ENCODE data around the gene PARP16. TPM values are rescaled to one million over a fixed set of nuclear protein-coding genes. Genes with fewer than 3 reads are reported as not detected.

The PARP16 gene
- polyA plus RNA-seq, 1 donor from 2014 or later: 23.5 TPM

DNA sequence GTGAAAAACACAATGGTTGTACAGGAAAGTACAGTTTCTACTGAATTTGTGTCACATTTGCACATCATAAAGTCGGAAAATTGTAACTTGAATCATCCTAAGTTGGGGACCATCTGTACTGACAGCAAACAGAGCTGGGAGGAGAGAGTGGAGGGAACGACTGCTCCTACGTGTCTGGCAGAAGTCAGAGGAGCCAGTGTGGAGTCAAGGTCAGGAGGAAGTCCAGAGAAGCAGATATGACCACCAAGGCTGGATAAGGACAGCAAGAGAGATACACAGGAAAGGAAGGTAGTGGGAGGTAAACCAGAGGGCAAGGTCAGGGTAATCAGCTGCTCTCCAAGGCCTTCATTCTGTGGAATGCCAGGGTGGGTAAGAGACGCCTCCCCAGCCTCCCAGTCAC is 72.7 kb downstream of the PARP16 start:
- Mint-ChIP-seq H3K27ac (no peak overlapping the region), H3K27me3 (no peaks in the 10 kb centered on the region), H3K4me1 (peaks cover 0 to 4% (median 0%) of the 10 kb centered on the region in 3 donors), H3K4me3 (no peak overlapping the region), H3K9me3 (no peaks in the 10 kb centered on the region), H3K36me3 (no peaks in the 10 kb centered on the region)

DNA sequence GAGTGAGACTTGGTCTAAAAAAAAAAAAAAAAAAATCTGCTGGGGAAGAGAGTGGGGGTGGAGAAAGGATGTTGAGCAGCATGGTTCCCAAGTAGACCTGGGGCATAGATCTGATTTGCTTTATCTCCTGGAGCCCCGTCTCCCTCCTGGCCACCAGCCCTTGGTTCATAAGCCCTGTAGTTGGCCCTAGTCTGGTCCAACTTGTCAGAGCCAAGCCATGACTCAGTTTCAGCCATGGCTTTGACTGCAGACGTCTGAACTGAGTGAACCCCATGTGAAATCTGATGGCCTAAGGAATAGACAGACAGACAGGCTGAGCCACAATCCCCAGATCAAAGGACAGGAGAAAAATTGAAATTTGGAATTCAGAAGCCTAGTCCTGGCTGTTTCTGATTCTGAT is 73.4 kb downstream of the PARP16 start:
- no peaks in the 10 kb centered on the region for H3K9me3 Mint-ChIP-seq
- H3K27me3 Mint-ChIP-seq: peaks cover 1% of the 10 kb centered on the region
- H3K4me3 Mint-ChIP-seq: no peak overlapping the region
- H3K27ac Mint-ChIP-seq: no peak overlapping the region
- H3K4me1 Mint-ChIP-seq: peaks cover 0 to 4% (median 0%) of the 10 kb centered on the region in 3 donors
- no peaks in the 10 kb centered on the region for H3K36me3 Mint-ChIP-seq

- Mint-ChIP-seq H3K36me3 (no peaks in the 10 kb centered on the region), H3K4me1 (peaks cover 0 to 4% (median 0%) of the 10 kb centered on the region in 3 donors), H3K27ac (no peak overlapping the region), H3K9me3 (no peaks in the 10 kb centered on the region), H3K27me3 (peaks cover 2% of the 10 kb centered on the region), H3K4me3 (no peak overlapping the region)
These were observed 74.6 kb downstream of the PARP16 start for GRCh38 chr15:65212097-65212496.

DNA sequence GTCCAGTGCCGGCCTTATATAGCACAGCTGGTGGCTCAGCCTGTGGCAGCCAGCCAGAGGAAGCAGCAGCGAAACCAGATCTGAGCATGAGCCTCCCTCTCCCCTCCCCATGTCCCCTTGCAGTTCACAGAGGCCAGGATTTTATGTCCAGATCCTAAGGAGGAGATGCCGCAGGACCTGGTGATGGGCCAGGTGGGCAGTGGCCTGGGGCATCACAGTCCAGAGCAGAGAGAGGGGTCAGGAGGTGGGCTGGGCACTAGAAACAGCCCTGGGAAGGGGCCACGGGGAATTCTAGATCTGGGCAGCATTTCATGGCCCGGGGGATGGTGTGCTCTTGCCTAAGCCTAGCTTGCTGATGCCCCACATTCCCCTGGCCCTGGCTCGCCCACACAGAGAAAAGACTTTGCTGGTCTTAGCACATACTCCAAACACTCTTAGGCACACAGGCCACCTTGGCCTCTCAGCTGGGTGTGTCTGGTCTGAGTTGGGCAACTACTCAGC is 75.2 kb downstream of the PARP16 start:
- Mint-ChIP-seq H3K36me3 (no peaks in the 10 kb centered on the region), H3K4me1 (peaks cover 0 to 4% (median 0%) of the 10 kb centered on the region in 3 donors), H3K9me3 (no peaks in the 10 kb centered on the region), H3K27me3 (peaks cover 2% of the 10 kb centered on the region), H3K4me3 (no peak overlapping the region), H3K27ac (no peak overlapping the region)

- H3K36me3 Mint-ChIP-seq: no peaks in the 10 kb centered on the region
- peaks cover 2% of the 10 kb centered on the region for H3K27me3 Mint-ChIP-seq
- H3K27ac Mint-ChIP-seq: no peak within 1 kb of the TSS
- no peak within 1 kb of the TSS for H3K4me3 Mint-ChIP-seq
- H3K9me3 Mint-ChIP-seq: no peaks in the 10 kb centered on the region
- H3K4me1 Mint-ChIP-seq: peaks cover 0 to 4% (median 0%) of the 10 kb centered on the region in 3 donors
These were observed 75.8 kb downstream of the PARP16 start, which contains the start of gene CILP for GRCh38 chr15:65210770-65211481. CILP (minus strand) TSS chr15:65211473; CDS start chr15:65209755, 1,718 bp downstream.

- no peak overlapping the region for H3K4me3 Mint-ChIP-seq
- H3K9me3 Mint-ChIP-seq: no peaks in the 10 kb centered on the region
- peaks cover 0 to 4% (median 0%) of the 10 kb centered on the region in 3 donors for H3K4me1 Mint-ChIP-seq
- peaks cover 2% of the 10 kb centered on the region for H3K27me3 Mint-ChIP-seq
- H3K36me3 Mint-ChIP-seq: no peaks in the 10 kb centered on the region
- peak overlapping the region in 1 of 3 donors; percentile 31 for H3K27ac Mint-ChIP-seq
These were observed 76.7 kb downstream of the PARP16 start for GRCh38 chr15:65209701-65210643.

GRCh38 chr15:65208647-65209046 is 78.0 kb downstream of the PARP16 start:
- Mint-ChIP-seq H3K4me1 (peaks cover 0 to 4% (median 0%) of the 10 kb centered on the region in 3 donors), H3K9me3 (no peaks in the 10 kb centered on the region), H3K27me3 (peaks cover 4% of the 10 kb centered on the region), H3K27ac (peak overlapping the region in 1 of 3 donors; percentile 19), H3K36me3 (no peaks in the 10 kb centered on the region), H3K4me3 (peak overlapping the region in 1 of 4 donors; percentile 12)

Other genes starting within 250 kb of the PARP16 start
- not detected for gene SLC51B, start 241.5 kb downstream of the PARP16 start, polyA plus RNA-seq
- not detected for gene RASL12, start 218.9 kb downstream of the PARP16 start, polyA plus RNA-seq
- not detected for gene KBTBD13, start 210.1 kb downstream of the PARP16 start, polyA plus RNA-seq
- gene UBAP1L, start 171.7 kb downstream of the PARP16 start, polyA plus RNA-seq: 0.26 TPM
- 13.4 TPM for gene PDCD7, start 153.1 kb downstream of the PARP16 start, polyA plus RNA-seq
- gene CLPX, start 101.5 kb downstream of the PARP16 start, polyA plus RNA-seq: 31.4 TPM
- not detected for gene CILP, start 75.4 kb downstream of the PARP16 start, polyA plus RNA-seq
- gene RNU5A-1, start 9.2 kb upstream of the PARP16 start, polyA plus RNA-seq: not detected
- gene RNU5B-1, start 17.8 kb upstream of the PARP16 start, polyA plus RNA-seq: not detected
- gene IGDCC3, start 91.1 kb upstream of the PARP16 start, polyA plus RNA-seq: not detected
- gene IGDCC4, start 136.1 kb upstream of the PARP16 start, polyA plus RNA-seq: not detected
- 46.5 TPM for gene DPP8, start 230.8 kb upstream of the PARP16 start, polyA plus RNA-seq
- gene HACD3, start 243.6 kb upstream of the PARP16 start, polyA plus RNA-seq: 25.7 TPM

Data from IgD-negative memory B cell (primary cell).